Tibial nerve (tissue), 4 donors: ENCODE results near the gene ABL2. TPM values are rescaled to one million over a fixed set of nuclear protein-coding genes. Genes with fewer than 3 reads are reported as not detected.

Source experiments
- DNase-seq, 2 donors: peaks; one replicate each; pipeline ENCODE4 v3.0.0-alpha.2; 2019; ENCODE audit warnings: low spot score in 2 of 2
- H3K27ac ChIP-seq, 4 donors: fragments of 200-600 bp; sonication (generic) in 3 of 4; one replicate each; pipeline ENCODE4 v1.5.1; 2017 to 2019; ENCODE audit warnings: mild to moderate bottlenecking in 1 of 4
- H3K27me3 ChIP-seq, 2 donors: fragments of 200-600 bp; sonication (generic) in 1 of 2; one replicate each; pipeline versions ENCODE4 v1.5.1 to v1.6.0; 2017 to 2019
- H3K36me3 ChIP-seq, 3 donors: fragments of 200-600 bp; sonication (generic); one replicate each; pipeline ENCODE4 v1.5.1; 2018 to 2019
- H3K4me1 ChIP-seq, 4 donors: fragments of 200-600 bp; sonication (generic) in 3 of 4; one replicate each; pipeline ENCODE4 v1.5.1; 2017 to 2019
- H3K4me3 ChIP-seq, 4 donors: fragments of 200-600 bp; sonication (generic) in 3 of 4; one replicate each; pipeline ENCODE4 v1.5.1; 2017 to 2019; ENCODE audit warnings: mild to moderate bottlenecking in 1 of 4, moderate library complexity in 1 of 4
- H3K9me3 ChIP-seq, 4 donors: fragments of 200-600 bp; sonication (generic) in 3 of 4; one replicate each; pipeline ENCODE4 v1.5.1; 2017 to 2019
- CTCF ChIP-seq, 5 experiments: fragments of 200-600 bp in 3 of 5; fragments of 450-650 bp in 2 of 5; sonication (generic) in 3 of 5; IDR thresholded peaks; one replicate each; pipeline ENCODE4 v1.5.1; 2016 to 2019; ENCODE audit warnings: antibody characterized with exemption in 5 of 5, mild to moderate bottlenecking in 3 of 5, moderate library complexity in 2 of 5
- EP300 ChIP-seq, 2 donors: sonication (generic); formaldehyde crosslinking; IDR thresholded peaks; one replicate each; pipeline ENCODE4 v1.6.1; 2017; ENCODE audit warnings: antibody characterized with exemption in 2 of 2, mild to moderate bottlenecking in 1 of 2
- POLR2A ChIP-seq, 2 donors: fragments of 450-650 bp; IDR thresholded peaks; one replicate each; pipeline ENCODE4 v1.6.1; 2017; ENCODE audit warnings: antibody characterized with exemption in 2 of 2, mild to moderate bottlenecking in 2 of 2, moderate library complexity in 2 of 2
- WGBS, 2 donors: methylation state at CpG; one replicate each; pipeline ENCODE4 v1.1.5; 2018; 5-methylcytosine and 5-hydroxymethylcytosine counted together
- total RNA-seq, 4 donors: library from RNA; depleted of rRNA; stranded (reverse); fragments of >200 nt; gene quantifications; one replicate each; pipeline ENCODE4 v1.1.0, GENCODE V29; 2016

The ABL2 gene
- total RNA-seq, 4 donors from 2014 or later = 22.0 to 43.5 (median 27.0) TPM

- Histone ChIP-seq H3K27me3 (no peaks in the 10 kb centered on the region), H3K36me3 (peaks cover 0 to 46% (median 5%) of the 10 kb centered on the region in 3 donors), H3K4me3 (no peak overlapping the region), H3K4me1 (no peaks in the 10 kb centered on the region), H3K27ac (no peak overlapping the region), H3K9me3 (no peaks in the 10 kb centered on the region)
- TF ChIP-seq CTCF (IDR thresholded peaks at IDR 0.05) (no peak), POLR2A (IDR thresholded peaks at IDR 0.05) (no peak), EP300 (IDR thresholded peaks at IDR 0.05) (no peak)
- no peak for DNase-seq
- WGBS, 2 donors = 90 to 91% methylated on average over 8 of the region's 8 CpGs
These were observed 167.9 kb downstream of the ABL2 start for GRCh38 chr1:179061360-179062282.

- DNase-seq = no peak
- no peak overlapping the region for H3K27ac ChIP-seq
- no peaks in the 10 kb centered on the region for H3K27me3 ChIP-seq
- no peaks in the 10 kb centered on the region for H3K9me3 ChIP-seq
- H3K4me1 ChIP-seq = no peaks in the 10 kb centered on the region
- H3K36me3 ChIP-seq = peaks cover 0 to 42% (median under 1%) of the 10 kb centered on the region in 3 donors
- no peak for TF ChIP-seq POLR2A (IDR thresholded peaks at IDR 0.05)
- TF ChIP-seq EP300 (IDR thresholded peaks at IDR 0.05) = no peak
- TF ChIP-seq CTCF (IDR thresholded peaks at IDR 0.05) = no peak
- 89 to 92% methylated on average over 3 of the region's 3 CpGs for WGBS, 2 donors
- no peak overlapping the region for H3K4me3 ChIP-seq
These were observed 170.7 kb downstream of the ABL2 start for GRCh38 chr1:179058487-179059483.

- Histone ChIP-seq H3K4me1 (no peaks in the 10 kb centered on the region), H3K27me3 (no peaks in the 10 kb centered on the region), H3K36me3 (peaks cover 0 to 42% (median 0%) of the 10 kb centered on the region in 3 donors), H3K4me3 (no peak overlapping the region), H3K27ac (no peak overlapping the region), H3K9me3 (no peaks in the 10 kb centered on the region)
- no peak for DNase-seq
- TF ChIP-seq POLR2A (IDR thresholded peaks at IDR 0.05) = no peak
- WGBS, 2 donors = 98 to 100% methylated on average over 2 of the region's 2 CpGs
These were observed 173.5 kb downstream of the ABL2 start for GRCh38 chr1:179055937-179056336.

- H3K36me3 ChIP-seq = peaks cover 0 to 46% (median 0%) of the 10 kb centered on the region in 3 donors
- no peak for DNase-seq
- H3K27ac ChIP-seq = no peak overlapping the region
- TF ChIP-seq EP300 (IDR thresholded peaks at IDR 0.05) = no peak
- TF ChIP-seq POLR2A (IDR thresholded peaks at IDR 0.05) = no peak
- no peak for TF ChIP-seq CTCF (IDR thresholded peaks at IDR 0.05)
- no peak overlapping the region for H3K4me3 ChIP-seq
- WGBS, 2 donors = 39 to 41% methylated on average over 2 of the region's 2 CpGs
- peaks cover 0 to 3% (median 0%) of the 10 kb centered on the region in 4 donors for H3K4me1 ChIP-seq
- no peaks in the 10 kb centered on the region for H3K27me3 ChIP-seq
- no peaks in the 10 kb centered on the region for H3K9me3 ChIP-seq
These were observed 176.0 kb downstream of the ABL2 start for GRCh38 chr1:179053486-179053885.

GRCh38 chr1:179052776-179053175 lies 176.7 kb downstream of the ABL2 start:
- no peak for TF ChIP-seq POLR2A (IDR thresholded peaks at IDR 0.05)
- TF ChIP-seq CTCF (IDR thresholded peaks at IDR 0.05) = no peak
- TF ChIP-seq EP300 (IDR thresholded peaks at IDR 0.05) = no peak
- Histone ChIP-seq H3K27me3 (no peaks in the 10 kb centered on the region), H3K27ac (no peak overlapping the region), H3K9me3 (no peaks in the 10 kb centered on the region), H3K36me3 (peaks cover 0 to 46% (median 0%) of the 10 kb centered on the region in 3 donors), H3K4me3 (no peak overlapping the region), H3K4me1 (peaks cover 0 to 7% (median 0%) of the 10 kb centered on the region in 4 donors)
- WGBS, 2 donors = 95 to 96% methylated on average over 2 of the region's 2 CpGs
- DNase-seq = no peak
